Measurements from ENCODE around the gene SLC6A11. TPM values are rescaled to one million over a fixed set of nuclear protein-coding genes. Genes with fewer than 3 reads are reported as not detected.

The SLC6A11 gene
- total and polyA plus RNA-seq, 12 donors = 0.05 TPM; not detected in 11

DNA sequence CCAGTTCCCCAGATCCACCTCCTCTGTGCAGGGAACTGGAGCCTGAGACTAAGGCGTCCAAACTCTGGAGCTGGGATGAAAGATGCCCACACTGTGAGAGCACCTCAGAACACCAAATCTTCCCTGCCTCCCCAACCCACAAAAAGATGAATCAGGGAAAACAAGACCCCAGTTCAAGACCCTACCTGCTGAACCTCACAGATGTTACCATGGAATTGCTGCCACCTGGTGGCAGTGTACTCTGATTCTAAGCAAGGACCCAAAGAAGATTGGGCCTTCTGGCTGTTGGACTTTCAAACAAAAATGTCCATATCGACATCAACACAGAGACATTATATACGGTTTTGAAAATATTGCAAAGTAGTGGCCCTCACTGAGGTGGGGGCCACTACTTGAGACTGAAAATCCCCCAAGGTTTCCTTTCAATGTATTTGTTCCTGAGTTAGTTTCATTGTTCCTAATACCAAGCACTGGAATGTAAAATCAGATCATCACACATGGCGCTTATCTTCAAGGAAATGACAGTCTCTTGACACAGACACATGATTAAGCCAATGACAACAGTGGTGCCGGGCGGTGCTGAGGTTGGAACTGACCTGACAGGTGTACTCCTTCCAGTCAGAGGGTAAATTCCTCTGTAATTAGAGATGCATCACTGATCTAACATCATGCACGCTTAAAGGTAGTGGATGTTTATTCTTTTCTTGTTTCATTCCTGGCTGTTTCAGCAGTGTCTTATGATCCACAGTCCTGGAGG lies 67.6 kb downstream of the SLC6A11 start:
- TF ChIP-seq CTCF (IDR thresholded peaks at IDR 0.05) = peak in 8 of 9 donors; percentile 22 to 48 (median 38)
- no peak overlapping the region for H3K4me3 ChIP-seq
- H3K4me1 ChIP-seq = no peaks in the 10 kb centered on the region
- ATAC-seq (no peak), DNase-seq (no peak)
- H3K36me3 ChIP-seq = no peaks in the 10 kb centered on the region
- H3K27me3 ChIP-seq = peaks cover 0 to 52% (median 21%) of the 10 kb centered on the region in 7 donors
- intact Hi-C loops (cut with DNase I) = loop anchor here in 6 of 10 donors (5.0 to 10.0 kb wide), 3 partner anchors 121 to 129 kb away; no protein-coding TSS in a partner anchor
- H3K9me3 ChIP-seq = no peaks in the 10 kb centered on the region
- WGBS, 2 donors = 60 to 61% methylated on average over 7 of the region's 7 CpGs
- no peak overlapping the region for H3K27ac ChIP-seq

DNA sequence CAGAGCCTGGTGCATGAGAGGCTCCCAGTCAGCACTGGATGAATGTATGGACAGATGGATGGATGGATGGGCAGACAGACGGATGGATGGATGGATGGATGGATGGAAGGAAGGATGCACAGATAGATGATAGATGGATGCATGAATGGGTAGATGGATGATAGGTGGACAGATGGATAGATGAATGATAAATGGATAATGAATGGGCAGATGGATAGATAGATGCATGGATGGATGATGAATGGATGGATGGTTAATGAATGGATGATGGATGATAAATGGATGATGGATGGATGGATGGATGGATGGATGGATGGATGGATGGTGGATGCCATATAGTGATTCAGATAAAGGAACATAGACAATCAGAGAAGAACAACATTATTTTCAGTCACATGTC lies 71.0 kb downstream of the SLC6A11 start:
- TF ChIP-seq CTCF (IDR thresholded peaks at IDR 0.05) = no peak
- no peaks in the 10 kb centered on the region for H3K4me1 ChIP-seq
- intact Hi-C loops (cut with DNase I) = loop anchor here in 1 of 10 donors (10.0 kb wide), 1 partner anchor 132 kb away; no protein-coding TSS in a partner anchor
- no peak overlapping the region for H3K27ac ChIP-seq
- H3K27me3 ChIP-seq = peaks cover 0 to 37% (median 13%) of the 10 kb centered on the region in 7 donors
- DNase-seq (no peak), ATAC-seq (no peak)
- 74 to 94% methylated on average over 1 of the region's 1 CpG for WGBS, 2 donors
- H3K36me3 ChIP-seq = no peaks in the 10 kb centered on the region
- H3K4me3 ChIP-seq = no peak overlapping the region
- peaks cover 0 to 29% (median 12%) of the 10 kb centered on the region in 11 donors for H3K9me3 ChIP-seq

DNA sequence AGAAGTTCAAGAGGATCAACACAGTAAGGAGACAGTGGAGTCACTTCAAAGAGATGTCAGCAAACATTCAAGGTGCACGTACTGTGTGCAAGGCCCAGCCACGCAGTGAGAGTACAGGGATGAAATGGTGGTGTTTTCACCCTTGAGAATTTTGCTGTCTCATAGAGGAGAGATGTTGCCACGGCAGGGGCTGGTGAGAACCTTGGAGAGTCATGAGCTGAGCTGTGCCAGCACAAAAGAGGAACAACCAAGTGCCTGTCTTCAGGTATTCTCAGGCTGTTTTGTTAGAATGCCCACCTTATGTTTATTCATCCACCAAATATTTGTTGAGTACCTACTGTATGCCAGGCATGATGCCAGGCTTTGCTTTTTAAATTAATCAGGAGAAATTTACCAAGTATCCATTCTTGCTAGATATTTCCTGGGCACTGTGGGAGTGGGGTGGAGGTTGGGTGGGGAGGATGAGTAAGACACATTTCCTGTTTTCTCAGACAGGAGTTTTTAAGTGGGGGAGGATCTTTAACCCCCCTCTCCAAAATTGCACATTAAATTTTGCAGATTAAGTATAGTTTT lies 72.6 kb downstream of the SLC6A11 start:
- DNase-seq (no peak), ATAC-seq (no peak)
- WGBS, 2 donors = 54 to 55% methylated on average over 3 of the region's 3 CpGs
- Histone ChIP-seq H3K4me1 (no peaks in the 10 kb centered on the region), H3K4me3 (no peak overlapping the region), H3K36me3 (no peaks in the 10 kb centered on the region), H3K27me3 (peaks cover 0 to 32% (median 13%) of the 10 kb centered on the region in 7 donors), H3K9me3 (peaks cover 0 to 34% (median 12%) of the 10 kb centered on the region in 11 donors), H3K27ac (no peak overlapping the region)
- no peak for TF ChIP-seq CTCF (IDR thresholded peaks at IDR 0.05)
- intact Hi-C loops (cut with DNase I) = loop anchor here in 1 of 10 donors (10.0 kb wide), 1 partner anchor 134 kb away; no protein-coding TSS in a partner anchor

DNA sequence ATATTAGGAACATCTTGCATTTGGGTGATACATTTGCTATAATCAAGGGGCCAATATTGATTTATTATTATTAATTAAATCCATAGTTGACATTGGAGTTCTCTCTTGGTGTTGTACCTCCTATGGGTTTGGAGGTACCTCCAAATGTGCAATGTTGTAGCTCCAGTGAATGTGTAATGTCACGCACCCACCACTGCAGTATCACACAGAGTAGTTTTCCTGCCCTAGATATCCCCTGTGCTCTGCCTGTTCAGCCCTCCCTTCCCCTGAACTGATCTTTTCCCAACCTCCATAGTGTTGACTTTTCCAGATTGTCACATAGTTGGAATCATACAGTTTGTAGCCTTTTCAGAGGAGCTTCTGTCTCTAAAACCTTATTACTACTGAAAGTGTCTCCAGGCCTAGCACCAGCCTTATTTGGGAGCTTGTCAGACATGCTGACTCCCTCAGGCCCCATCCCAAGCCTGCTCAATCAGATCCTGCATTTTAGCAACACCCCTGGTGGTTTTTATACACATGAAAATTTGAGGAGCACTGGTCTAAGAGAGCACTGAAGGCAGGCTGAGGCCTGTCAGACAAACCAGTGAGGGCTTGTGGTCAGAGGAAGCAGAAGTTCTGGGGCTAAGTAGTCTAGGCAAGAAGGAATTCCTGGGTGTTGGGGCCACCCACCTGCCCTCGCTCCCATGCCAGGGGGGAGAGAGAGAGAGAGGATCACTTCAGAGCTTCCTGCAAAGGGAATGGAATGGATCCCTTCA lies 73.4 kb downstream of the SLC6A11 start:
- WGBS, 2 donors = 68 to 71% methylated on average over 2 of the region's 2 CpGs
- Histone ChIP-seq H3K36me3 (no peaks in the 10 kb centered on the region), H3K27ac (no peak overlapping the region), H3K4me1 (no peaks in the 10 kb centered on the region), H3K27me3 (peaks cover 0 to 36% (median 16%) of the 10 kb centered on the region in 7 donors), H3K9me3 (peaks cover 0 to 34% (median 12%) of the 10 kb centered on the region in 11 donors), H3K4me3 (no peak overlapping the region)
- TF ChIP-seq CTCF (IDR thresholded peaks at IDR 0.05) = no peak
- ATAC-seq (no peak), DNase-seq (no peak)
- intact Hi-C loops (cut with DNase I) = loop anchor here in 1 of 10 donors (10.0 kb wide), 1 partner anchor 135 kb away; no protein-coding TSS in a partner anchor
